Progenitor cell of endocrine pancreas (in vitro differentiated cells): ENCODE measurements around the gene THOC1. TPM values are rescaled to one million over a fixed set of nuclear protein-coding genes. Genes with fewer than 3 reads are reported as not detected.
"Not testable (repeated sequence)": the region's sequence is repeated elsewhere in the genome, so short reads cannot be mapped to it uniquely, and the experiment has no call there.

Source experiments
- DNase-seq: peaks from one replicate; pipeline ENCODE4 v3.0.0; 2021; ENCODE audit warnings: low spot score; ENCODE audit not compliant: unreplicated experiment
- H3K27ac Mint-ChIP-seq: 2 replicates; pipeline ENCODE4 v1.8.0; 2021; ENCODE audit warnings: mild to moderate bottlenecking, moderate library complexity, mixed read lengths
- H3K27me3 Mint-ChIP-seq: 2 replicates; pipeline ENCODE4 v1.8.0; 2021; ENCODE audit warnings: mixed read lengths
- H3K36me3 Mint-ChIP-seq: 2 replicates; pipeline ENCODE4 v1.8.0; 2022; ENCODE audit warnings: mixed read lengths; ENCODE audit not compliant: insufficient read depth
- H3K4me1 Mint-ChIP-seq: 2 replicates; pipeline ENCODE4 v1.8.0; 2021; ENCODE audit warnings: low read depth, mixed read lengths
- H3K4me3 Mint-ChIP-seq: 2 replicates; pipeline ENCODE4 v1.8.0; 2021; ENCODE audit warnings: low read depth, mild to moderate bottlenecking, moderate library complexity, mixed read lengths
- H3K9me3 Mint-ChIP-seq: 2 replicates; pipeline ENCODE4 v1.8.0; 2021; ENCODE audit warnings: low read depth, mixed read lengths
- total RNA-seq: library from RNA; stranded (reverse); gene quantifications from 2 replicates; pipeline ENCODE4 v1.2.1, GENCODE V29; 2021
- TF ChIP-seq, protein P1 (sequence below): fragments of 200-600 bp; sonication (generic); IDR thresholded peaks from one replicate; pipeline ENCODE4 v1.5.0; 2021; ENCODE audit warnings: antibody characterized with exemption, mild to moderate bottlenecking; ENCODE audit not compliant: unreplicated experiment

THOC1 gene
- total RNA-seq, 1 donor from 2014 or later: 102 TPM

DNA sequence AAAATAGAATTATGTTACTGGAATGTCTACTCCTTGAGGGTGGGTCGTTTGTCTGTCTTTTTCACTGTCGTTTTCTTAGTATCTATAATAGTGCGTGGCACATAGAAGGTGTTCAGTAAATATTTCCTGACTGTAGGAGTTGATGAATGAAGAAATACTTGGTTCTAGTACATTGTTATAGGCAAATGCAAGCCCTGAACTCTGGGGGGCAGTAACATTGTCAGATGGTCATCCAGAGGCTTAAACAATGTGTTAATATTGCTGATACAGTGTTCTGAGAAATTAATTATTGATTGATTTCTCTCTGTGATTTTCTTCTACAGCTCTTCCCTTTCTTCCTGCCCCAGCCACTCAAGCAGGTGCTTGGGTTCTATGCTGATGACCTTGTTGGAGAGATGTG lies 24.4 kb upstream of the THOC1 start:
- no peaks in the 10 kb centered on the region for H3K36me3 Mint-ChIP-seq
- H3K27me3 Mint-ChIP-seq: no peaks in the 10 kb centered on the region
- H3K27ac Mint-ChIP-seq: no peak overlapping the region
- DNase-seq: no peak
- TF ChIP-seq, protein P1, sequence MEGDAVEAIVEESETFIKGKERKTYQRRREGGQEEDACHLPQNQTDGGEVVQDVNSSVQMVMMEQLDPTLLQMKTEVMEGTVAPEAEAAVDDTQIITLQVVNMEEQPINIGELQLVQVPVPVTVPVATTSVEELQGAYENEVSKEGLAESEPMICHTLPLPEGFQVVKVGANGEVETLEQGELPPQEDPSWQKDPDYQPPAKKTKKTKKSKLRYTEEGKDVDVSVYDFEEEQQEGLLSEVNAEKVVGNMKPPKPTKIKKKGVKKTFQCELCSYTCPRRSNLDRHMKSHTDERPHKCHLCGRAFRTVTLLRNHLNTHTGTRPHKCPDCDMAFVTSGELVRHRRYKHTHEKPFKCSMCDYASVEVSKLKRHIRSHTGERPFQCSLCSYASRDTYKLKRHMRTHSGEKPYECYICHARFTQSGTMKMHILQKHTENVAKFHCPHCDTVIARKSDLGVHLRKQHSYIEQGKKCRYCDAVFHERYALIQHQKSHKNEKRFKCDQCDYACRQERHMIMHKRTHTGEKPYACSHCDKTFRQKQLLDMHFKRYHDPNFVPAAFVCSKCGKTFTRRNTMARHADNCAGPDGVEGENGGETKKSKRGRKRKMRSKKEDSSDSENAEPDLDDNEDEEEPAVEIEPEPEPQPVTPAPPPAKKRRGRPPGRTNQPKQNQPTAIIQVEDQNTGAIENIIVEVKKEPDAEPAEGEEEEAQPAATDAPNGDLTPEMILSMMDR: peak; percentile 12
- H3K9me3 Mint-ChIP-seq: no peaks in the 10 kb centered on the region
- no peak overlapping the region for H3K4me3 Mint-ChIP-seq
- no peaks in the 10 kb centered on the region for H3K4me1 Mint-ChIP-seq

DNA sequence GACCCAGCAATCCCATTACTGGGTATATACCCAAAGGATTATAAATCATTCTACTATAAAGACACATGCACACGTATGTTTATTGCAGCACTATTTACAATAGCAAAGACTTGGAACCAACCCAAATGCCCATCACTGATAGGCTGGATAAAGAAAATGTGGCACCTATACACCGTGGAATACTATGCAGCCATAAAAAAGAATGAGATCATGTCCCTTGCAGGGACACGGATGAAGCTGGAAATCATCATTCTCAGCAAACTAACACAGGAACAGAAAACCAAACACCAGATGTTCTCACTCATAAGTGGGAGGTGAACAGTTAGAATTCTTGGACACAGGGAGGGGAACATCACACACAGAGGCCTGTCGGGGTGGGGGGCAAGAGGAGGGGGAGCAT lies 22.1 kb upstream of the THOC1 start:
- not testable (repeated sequence) for H3K27me3 Mint-ChIP-seq, H3K4me1 Mint-ChIP-seq, DNase-seq, H3K9me3 Mint-ChIP-seq, H3K36me3 Mint-ChIP-seq, H3K27ac Mint-ChIP-seq, H3K4me3 Mint-ChIP-seq

DNA sequence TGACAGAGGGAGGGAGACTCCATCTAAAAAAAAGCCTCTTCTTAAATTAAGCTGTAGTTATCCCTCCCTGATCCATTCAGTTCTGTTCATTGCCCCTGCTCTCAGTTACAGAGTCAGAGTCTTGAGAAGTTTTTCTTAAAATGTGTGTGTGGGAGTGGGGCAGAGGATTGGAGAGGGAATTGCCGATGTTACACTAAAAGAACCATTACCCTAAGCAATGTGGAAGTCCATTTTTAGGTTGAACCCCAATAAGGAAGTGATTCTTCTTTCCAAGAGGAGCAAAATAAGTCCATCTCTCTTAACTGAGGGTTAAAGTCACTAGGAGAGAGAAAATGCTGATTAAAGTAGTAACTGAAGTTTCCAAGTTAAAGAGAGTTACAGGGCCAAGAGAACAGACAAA lies 21.2 kb upstream of the THOC1 start:
- H3K27me3 Mint-ChIP-seq: no peaks in the 10 kb centered on the region
- DNase-seq: no peak
- H3K4me1 Mint-ChIP-seq: no peaks in the 10 kb centered on the region
- no peaks in the 10 kb centered on the region for H3K36me3 Mint-ChIP-seq
- no peaks in the 10 kb centered on the region for H3K9me3 Mint-ChIP-seq
- no peak overlapping the region for H3K27ac Mint-ChIP-seq
- TF ChIP-seq, protein P1: no peak
- H3K4me3 Mint-ChIP-seq: no peak overlapping the region

GRCh38 chr18:286515-287310 lies 18.9 kb upstream of the THOC1 start:
- H3K27me3 Mint-ChIP-seq: peaks cover 3% of the 10 kb centered on the region
- TF ChIP-seq, protein P1: peak; percentile 56
- no peaks in the 10 kb centered on the region for H3K4me1 Mint-ChIP-seq
- no peak for DNase-seq
- no peak overlapping the region for H3K27ac Mint-ChIP-seq
- no peaks in the 10 kb centered on the region for H3K9me3 Mint-ChIP-seq
- no peaks in the 10 kb centered on the region for H3K36me3 Mint-ChIP-seq
- H3K4me3 Mint-ChIP-seq: no peak overlapping the region

GRCh38 chr18:285817-286216 lies 18.0 kb upstream of the THOC1 start:
- DNase-seq: no peak
- Mint-ChIP-seq H3K36me3 (no peaks in the 10 kb centered on the region), H3K27ac (no peak overlapping the region), H3K4me1 (no peaks in the 10 kb centered on the region), H3K4me3 (no peak overlapping the region), H3K27me3 (peaks cover 4% of the 10 kb centered on the region), H3K9me3 (no peaks in the 10 kb centered on the region)
- TF ChIP-seq, protein P1: no peak

- no peak overlapping the region for H3K4me3 Mint-ChIP-seq
- no peak overlapping the region for H3K27ac Mint-ChIP-seq
- TF ChIP-seq, protein P1: no peak
- DNase-seq: no peak
- H3K36me3 Mint-ChIP-seq: no peaks in the 10 kb centered on the region
- H3K4me1 Mint-ChIP-seq: no peaks in the 10 kb centered on the region
- H3K9me3 Mint-ChIP-seq: peaks cover 3% of the 10 kb centered on the region
- H3K27me3 Mint-ChIP-seq: no peaks in the 10 kb centered on the region
These were observed 7.6 kb upstream of the THOC1 start for GRCh38 chr18:275486-275885.
